ENCODE results near the gene WDR64. TPM values are rescaled to one million over a fixed set of nuclear protein-coding genes. Genes with fewer than 3 reads are reported as not detected.
"Not testable (repeated sequence)": the region's sequence is repeated elsewhere in the genome, so short reads cannot be mapped to it uniquely, and the experiment has no call there.

WDR64 gene
- total RNA-seq, 1 donor from 2014 or later: 0.44 TPM

GRCh38 chr1:241648159-241648558 lies 3.9 kb upstream of the WDR64 start:
- intact Hi-C loops (cut with micrococcal nuclease): no loop called here

- intact Hi-C loops (cut with micrococcal nuclease): no loop called here
These were observed 1.9 kb downstream of the WDR64 start for GRCh38 chr1:241654019-241654418.

GRCh38 chr1:241654641-241655040 lies 2.6 kb downstream of the WDR64 start:
- intact Hi-C loops (cut with micrococcal nuclease): no loop called here

GRCh38 chr1:241658081-241658793 lies 6.2 kb downstream of the WDR64 start:
- intact Hi-C loops (cut with micrococcal nuclease): no loop called here

GRCh38 chr1:241659016-241659415 lies 6.9 kb downstream of the WDR64 start:
- intact Hi-C loops (cut with micrococcal nuclease): not testable (repeated sequence)

GRCh38 chr1:241660424-241660972 lies 8.4 kb downstream of the WDR64 start:
- intact Hi-C loops (cut with micrococcal nuclease): no loop called here

- intact Hi-C loops (cut with micrococcal nuclease): no loop called here
These were observed 14.3 kb downstream of the WDR64 start for GRCh38 chr1:241666419-241666818.

GRCh38 chr1:241672301-241672700 lies 20.2 kb downstream of the WDR64 start:
- intact Hi-C loops (cut with micrococcal nuclease): no loop called here

- intact Hi-C loops (cut with micrococcal nuclease): no loop called here
These were observed 22.8 kb downstream of the WDR64 start for GRCh38 chr1:241674805-241675384.

GRCh38 chr1:241675983-241676382 lies 23.9 kb downstream of the WDR64 start:
- intact Hi-C loops (cut with micrococcal nuclease): no loop called here

GRCh38 chr1:241677201-241677600 lies 25.1 kb downstream of the WDR64 start:
- intact Hi-C loops (cut with micrococcal nuclease): loop anchor here (1.0 kb wide), 6 partner anchors 30 to 170 kb away; partner anchors contain the start of genes CHML, FH and OPN3

- intact Hi-C loops (cut with micrococcal nuclease): no loop called here
These were observed 26.5 kb downstream of the WDR64 start for GRCh38 chr1:241678536-241678935.

GRCh38 chr1:241679404-241679803 lies 27.3 kb downstream of the WDR64 start:
- intact Hi-C loops (cut with micrococcal nuclease): no loop called here

- intact Hi-C loops (cut with micrococcal nuclease): no loop called here
These were observed 27.9 kb downstream of the WDR64 start for GRCh38 chr1:241679961-241680360.

GRCh38 chr1:241681861-241682448 lies 29.9 kb downstream of the WDR64 start:
- intact Hi-C loops (cut with micrococcal nuclease): not testable (repeated sequence)

GRCh38 chr1:241682921-241683320 lies 30.8 kb downstream of the WDR64 start:
- intact Hi-C loops (cut with micrococcal nuclease): no loop called here

- intact Hi-C loops (cut with micrococcal nuclease): no loop called here
These were observed 32.0 kb downstream of the WDR64 start for GRCh38 chr1:241684108-241684507.

GRCh38 chr1:241688940-241689368 lies 36.9 kb downstream of the WDR64 start:
- intact Hi-C loops (cut with micrococcal nuclease): no loop called here

- intact Hi-C loops (cut with micrococcal nuclease): no loop called here
These were observed 43.4 kb downstream of the WDR64 start for GRCh38 chr1:241695246-241696171.

GRCh38 chr1:241696172-241696814 lies 44.2 kb downstream of the WDR64 start:
- intact Hi-C loops (cut with micrococcal nuclease): no loop called here
